Stimulated activated CD4-positive, alpha-beta T cell treated with anti-CD3 and anti-CD28 coated beads, Interleukin-12 subunit alpha, Interleukin-12 subunit beta, amount 100 ng/mL, for 4 hours (primary cell): ENCODE data around the gene MARCHF7.
"Not testable (repeated sequence)": the region's sequence is repeated elsewhere in the genome, so short reads cannot be mapped to it uniquely, and the experiment has no call there.

Experiments used
- DNase-seq: peaks from one replicate; pipeline ENCODE4 v3.0.0-alpha.2; 2020

The MARCHF7 gene

GRCh38 chr2:159722580-159722979 lies 10.3 kb downstream of the MARCHF7 start:
- no peak for DNase-seq

DNA sequence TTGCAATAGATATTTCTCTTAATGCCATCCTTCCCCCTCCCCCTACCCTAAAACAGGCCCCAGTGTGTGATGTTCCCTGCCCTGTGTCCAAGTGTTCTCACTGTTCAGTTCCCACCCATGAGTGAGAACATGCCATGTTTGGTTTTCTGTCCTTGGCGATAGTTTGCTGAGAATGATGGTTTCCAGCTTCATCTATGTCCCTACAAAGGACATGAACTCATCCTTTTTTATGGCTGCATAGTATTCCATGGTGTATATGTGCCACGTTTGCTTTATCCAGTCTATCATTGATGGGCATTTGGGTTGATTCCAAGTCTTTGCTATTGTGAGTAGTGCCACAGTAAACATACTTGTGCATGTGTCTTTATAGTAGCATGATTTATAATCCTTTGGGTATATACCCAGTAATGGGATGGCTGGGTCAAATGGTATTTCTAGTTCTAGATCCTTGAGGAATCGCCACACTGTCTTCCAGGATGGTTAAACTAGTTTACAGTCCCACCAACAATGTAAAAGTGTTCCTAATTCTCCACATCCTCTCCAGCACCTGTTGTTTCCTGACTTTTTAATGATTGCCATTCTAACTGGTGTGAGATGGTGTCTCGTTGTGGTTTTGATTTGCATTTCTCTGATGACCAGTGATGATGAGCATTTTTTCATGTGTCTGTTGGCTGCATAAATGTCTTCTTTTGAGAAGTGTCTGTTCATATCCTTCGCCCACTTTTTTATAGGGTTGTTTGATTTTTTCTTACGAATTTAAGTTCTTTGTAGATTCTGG lies 12.7 kb downstream of the MARCHF7 start:
- not testable (repeated sequence) for DNase-seq

- DNase-seq: no peak
Observed at GRCh38 chr2:159725713-159726112, 13.4 kb downstream of the MARCHF7 start.

DNA sequence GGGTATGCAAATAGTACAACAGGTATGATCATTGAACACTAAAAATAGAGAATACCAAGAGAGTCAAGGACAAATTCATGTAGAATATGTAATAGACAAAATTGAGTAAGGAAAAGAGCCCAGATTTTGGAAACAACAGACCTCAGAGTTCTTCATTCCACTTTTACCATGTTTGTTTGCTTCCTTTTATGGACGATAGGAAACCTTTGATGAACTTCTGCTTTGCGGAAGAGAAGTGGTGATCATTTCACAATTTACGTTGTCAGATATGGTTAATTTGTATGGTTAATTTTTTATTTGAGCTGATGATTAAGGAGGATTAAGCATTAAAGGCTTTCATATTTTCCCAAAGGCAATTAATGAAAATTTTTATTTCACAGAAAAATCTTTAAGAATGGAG lies 16.3 kb downstream of the MARCHF7 start:
- DNase-seq: no peak

DNA sequence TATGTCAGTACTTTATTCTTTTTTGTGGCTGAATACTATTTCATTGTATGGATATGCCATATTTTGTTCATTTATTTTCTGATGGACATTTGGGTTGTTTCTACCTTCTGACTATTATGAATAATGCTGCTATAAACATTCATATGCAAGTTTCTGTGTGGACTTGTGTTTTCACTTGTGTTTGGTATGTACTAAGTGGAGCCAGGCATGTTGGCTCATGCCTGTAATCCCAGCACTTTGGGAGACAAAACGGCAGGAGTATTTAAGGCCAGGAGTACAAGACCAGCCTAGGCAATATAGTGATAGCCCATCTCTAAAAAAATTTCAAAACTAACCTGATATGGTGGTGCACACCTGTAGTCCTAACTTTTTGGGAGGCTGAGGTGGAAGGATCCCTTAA lies 23.3 kb downstream of the MARCHF7 start:
- DNase-seq: no peak

- no peak for DNase-seq
Observed at GRCh38 chr2:159736048-159736447, 23.7 kb downstream of the MARCHF7 start.

DNA sequence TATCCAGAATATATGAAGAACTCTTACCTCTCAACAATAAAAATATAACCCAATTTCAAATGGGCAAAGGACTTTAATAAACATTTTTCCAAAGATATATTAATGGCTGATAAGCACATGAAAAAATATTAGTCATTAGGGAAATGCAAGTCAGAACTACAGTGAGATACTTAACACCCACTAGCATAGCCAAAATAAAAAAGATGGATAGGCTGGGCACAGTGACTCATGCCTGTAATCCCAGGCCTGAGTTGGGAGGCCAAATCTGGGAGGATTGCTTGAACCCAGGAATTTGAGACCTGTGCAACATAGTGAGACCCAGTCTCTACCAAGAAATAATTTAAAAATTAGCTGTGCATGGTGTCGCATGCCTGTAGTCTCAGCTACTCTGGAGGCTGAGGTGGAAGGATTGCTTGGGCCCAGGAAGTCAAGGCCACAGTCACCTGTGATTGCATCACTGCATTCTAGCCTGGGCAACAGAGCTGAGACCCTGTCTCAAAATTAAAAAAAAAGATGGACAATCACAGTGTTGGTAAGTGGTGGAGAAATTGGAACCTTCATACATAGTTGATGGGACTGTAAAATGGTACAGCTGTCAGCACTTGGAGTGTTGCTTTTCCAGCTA lies 25.1 kb downstream of the MARCHF7 start:
- DNase-seq: no peak

DNA sequence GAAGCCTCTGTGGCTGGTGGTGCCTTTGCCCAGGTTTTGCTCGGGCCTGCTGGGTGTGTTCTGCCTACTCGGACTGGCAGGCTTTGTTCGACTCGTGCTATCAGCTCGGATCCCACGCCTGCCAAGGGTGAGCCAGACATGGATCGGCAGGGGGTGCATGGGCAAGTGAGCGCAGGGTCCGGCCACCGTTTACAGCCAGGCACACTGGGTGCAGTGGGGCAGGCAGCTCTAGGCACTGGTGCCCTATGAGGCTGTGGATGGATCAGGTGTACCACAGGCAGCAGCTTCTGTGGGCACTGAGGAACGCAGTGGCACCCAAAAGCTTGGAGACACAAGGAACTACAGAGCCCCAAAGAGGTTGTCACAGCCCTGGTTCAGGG lies 25.6 kb downstream of the MARCHF7 start:
- no peak for DNase-seq

GRCh38 chr2:159738509-159739390 lies 26.4 kb downstream of the MARCHF7 start:
- DNase-seq: no peak

DNA sequence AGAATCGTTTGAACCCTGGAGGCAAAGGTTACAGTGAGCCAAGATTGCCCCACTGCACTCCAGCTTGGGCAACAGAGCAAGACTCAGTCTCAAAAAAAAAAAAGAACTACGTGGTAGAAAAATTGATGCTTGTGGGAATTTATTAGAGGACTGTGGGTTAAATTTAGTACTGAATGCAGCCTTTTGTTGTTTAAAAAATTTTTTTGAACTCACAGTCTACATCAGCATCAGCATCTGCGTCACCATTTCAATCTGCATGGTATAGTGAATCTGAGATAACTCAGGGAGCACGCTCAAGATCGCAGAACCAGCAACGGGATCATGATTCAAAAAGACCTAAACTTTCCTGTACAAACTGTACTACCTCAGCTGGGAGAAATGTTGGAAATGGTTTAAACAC lies 30.5 kb downstream of the MARCHF7 start:
- no peak for DNase-seq

- no peak for DNase-seq
Observed at GRCh38 chr2:159744363-159744762, 32.1 kb downstream of the MARCHF7 start.

DNA sequence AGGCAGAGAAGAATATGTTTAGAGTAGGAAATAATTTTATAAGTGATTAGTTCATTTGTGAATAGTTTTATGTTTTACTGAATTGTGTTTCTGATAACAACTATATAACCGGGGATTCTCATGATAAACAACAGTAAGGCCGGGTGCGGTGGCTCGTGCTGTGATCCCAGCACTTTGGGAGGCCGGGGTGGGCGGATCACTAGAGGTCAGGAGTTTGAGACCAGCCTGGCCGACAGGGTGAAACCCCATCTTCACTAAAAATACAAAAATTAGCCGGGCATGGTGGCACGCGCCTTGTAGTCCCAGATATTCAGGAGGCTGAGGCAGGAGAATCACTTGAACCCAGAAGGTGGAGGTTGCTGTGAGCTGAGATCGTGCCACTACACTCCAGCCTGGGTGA lies 32.9 kb downstream of the MARCHF7 start:
- not testable (repeated sequence) for DNase-seq

DNA sequence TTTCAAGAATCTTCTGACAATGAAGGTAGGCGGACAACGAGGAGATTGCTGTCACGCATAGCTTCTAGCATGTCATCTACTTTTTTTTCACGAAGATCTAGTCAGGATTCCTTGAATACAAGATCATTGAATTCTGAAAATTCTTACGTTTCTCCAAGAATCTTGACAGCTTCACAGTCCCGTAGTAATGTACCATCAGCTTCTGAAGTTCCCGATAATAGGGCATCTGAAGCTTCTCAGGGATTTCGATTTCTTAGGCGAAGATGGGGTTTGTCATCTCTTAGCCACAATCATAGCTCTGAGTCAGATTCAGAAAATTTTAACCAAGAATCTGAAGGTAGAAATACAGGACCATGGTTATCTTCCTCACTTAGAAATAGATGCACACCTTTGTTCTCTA lies 35.8 kb downstream of the MARCHF7 start:
- DNase-seq: no peak

DNA sequence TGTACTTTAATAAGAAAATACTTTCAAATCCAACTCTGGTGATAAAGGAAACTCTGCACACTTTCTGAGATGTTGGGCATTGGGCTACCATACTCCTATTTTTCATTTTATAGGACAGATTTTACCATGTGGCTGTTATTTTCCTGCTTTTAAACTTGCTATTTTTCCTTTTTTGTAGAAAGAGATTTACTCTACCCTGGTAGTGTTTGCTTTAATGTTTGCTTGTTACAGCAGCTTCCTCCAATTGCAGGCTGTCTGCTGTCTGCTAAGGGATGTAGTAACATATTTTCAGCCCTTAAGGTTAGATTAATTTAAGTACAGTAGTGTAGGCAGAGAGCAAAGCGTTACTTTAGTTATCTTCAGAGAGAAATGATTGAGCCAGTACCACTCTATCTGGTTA lies 38.6 kb downstream of the MARCHF7 start:
- DNase-seq: no peak

DNA sequence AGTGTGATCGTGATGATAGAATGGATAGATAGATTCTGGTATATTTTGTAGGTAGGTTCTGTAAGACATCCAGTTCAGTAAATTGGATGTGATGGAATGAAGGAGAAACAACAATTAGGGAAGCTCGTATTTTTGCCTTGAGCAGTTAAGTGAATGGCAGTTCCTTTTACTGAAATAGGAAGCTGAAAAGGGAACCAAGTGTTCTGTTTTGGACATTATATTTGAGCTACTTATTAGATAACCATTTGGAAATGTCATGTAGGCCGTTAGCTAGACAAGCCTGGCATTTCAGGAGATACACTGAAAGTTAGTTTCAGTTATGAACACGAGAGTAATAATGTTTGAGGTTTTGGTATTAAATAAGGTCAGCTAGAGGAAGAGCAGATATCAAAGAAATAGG lies 41.5 kb downstream of the MARCHF7 start:
- no peak for DNase-seq

- DNase-seq: no peak
Observed at GRCh38 chr2:159755014-159755413, 42.7 kb downstream of the MARCHF7 start.

- DNase-seq: no peak
Observed at GRCh38 chr2:159755788-159756187, 43.5 kb downstream of the MARCHF7 start.

- no peak for DNase-seq
Observed at GRCh38 chr2:159758239-159758638, 45.9 kb downstream of the MARCHF7 start.

DNA sequence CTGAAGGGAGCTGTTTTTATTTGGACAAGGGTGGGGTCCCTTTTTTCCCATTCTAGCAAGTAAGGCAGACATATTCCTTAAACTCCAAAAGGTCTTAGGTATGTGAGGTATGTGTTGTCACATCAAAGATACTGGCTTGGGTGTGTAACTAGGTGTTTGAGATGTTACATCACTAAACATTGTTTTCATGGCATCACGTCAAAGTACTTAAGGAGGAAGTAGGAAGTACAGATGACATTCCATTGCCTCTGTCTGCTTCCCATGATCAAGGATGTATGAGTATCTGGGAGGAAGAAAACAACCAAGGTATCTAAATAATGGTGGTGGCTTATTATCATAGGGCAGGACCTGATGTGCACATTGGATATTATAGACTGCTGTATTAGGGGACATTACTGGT lies 46.4 kb downstream of the MARCHF7 start:
- no peak for DNase-seq

DNA sequence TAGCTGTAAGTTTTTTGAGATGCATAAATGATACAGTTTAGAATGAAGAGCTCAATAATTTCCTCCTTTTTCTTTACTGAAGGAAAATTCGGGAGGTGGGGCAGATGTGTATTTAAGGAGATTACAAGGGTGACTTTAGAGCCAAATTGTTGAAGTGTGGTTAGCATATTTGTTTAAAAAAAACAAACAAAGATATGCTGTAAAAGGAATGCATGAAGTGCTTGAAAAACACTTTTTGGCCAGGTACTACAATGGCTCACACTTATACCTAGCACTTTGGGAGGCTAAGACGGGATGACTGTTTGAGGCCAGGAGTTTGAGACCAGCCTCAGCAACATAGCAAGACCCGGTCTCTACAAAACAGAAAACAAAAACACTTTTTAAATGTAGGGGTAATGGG lies 47.3 kb downstream of the MARCHF7 start:
- DNase-seq: no peak

GRCh38 chr2:159760326-159760725 lies 48.0 kb downstream of the MARCHF7 start:
- no peak for DNase-seq

DNA sequence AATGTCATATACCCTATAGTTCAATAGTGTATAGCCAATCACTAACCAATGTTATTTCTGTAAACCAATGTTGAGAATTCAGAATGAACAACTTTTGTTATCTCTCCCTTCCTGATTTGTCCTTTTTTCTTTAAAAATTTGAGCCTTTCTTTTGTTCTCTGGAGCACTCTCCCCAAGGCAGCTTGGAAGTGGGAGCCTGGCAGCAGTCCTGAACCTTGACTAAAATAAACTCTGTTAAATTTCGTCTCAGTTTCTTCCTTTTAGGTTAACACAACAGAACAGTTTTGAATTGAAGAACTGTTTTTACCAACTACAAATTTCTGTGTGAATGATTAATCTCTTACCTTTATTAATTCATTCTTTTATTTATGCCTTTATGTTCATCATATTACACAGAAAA lies 49.8 kb downstream of the MARCHF7 start:
- DNase-seq: no peak
